Measurements from ENCODE around the gene CMSS1.

GRCh38 chr3:100125161-100125938 is 307.7 kb downstream of the CMSS1 start:
- TF ChIP-seq CTCF (IDR thresholded peaks at IDR 0.05 in 4 of 5, conservative IDR thresholded peaks at IDR 0.05 in 1 of 5) (no peak), POLR2A (IDR thresholded peaks at IDR 0.05) (no peak)
